Trophoblast cell (in vitro differentiated cells and primary cell): ENCODE measurements around the gene PRDM9.
"Not testable (repeated sequence)": the region's sequence is repeated elsewhere in the genome, so short reads cannot be mapped to it uniquely, and the experiment has no call there.

Experiments
- DNase-seq, 2 donors: peaks; one replicate each; pipeline ENCODE4 v3.0.0-alpha.2; 2016
- H2AFZ ChIP-seq: 2 replicates; pipeline ENCODE4 v1.6.1; 2013; ENCODE audit warnings: low read length, moderate library complexity, mild to moderate bottlenecking; ENCODE audit not compliant: insufficient read depth, poor library complexity
- H2AK5ac ChIP-seq: 2 replicates; pipeline ENCODE4 v1.6.1; 2013; ENCODE audit warnings: mild to moderate bottlenecking, low read length
- H2BK120ac ChIP-seq: 2 replicates; pipeline ENCODE4 v1.6.1; 2013; ENCODE audit warnings: low read length, mild to moderate bottlenecking, moderate library complexity; ENCODE audit not compliant: insufficient read depth, poor library complexity
- H2BK12ac ChIP-seq: 2 replicates; pipeline ENCODE4 v1.6.1; 2013; ENCODE audit warnings: mild to moderate bottlenecking, low read length, moderate library complexity
- H2BK5ac ChIP-seq: 2 replicates; pipeline ENCODE4 v1.6.1; 2013; ENCODE audit warnings: low read length, low read depth, moderate library complexity, mild to moderate bottlenecking; ENCODE audit not compliant: poor library complexity
- H3K14ac ChIP-seq: 2 replicates; pipeline ENCODE4 v1.6.1; 2013; ENCODE audit warnings: mild to moderate bottlenecking, low read length
- H3K18ac ChIP-seq: 2 replicates; pipeline ENCODE4 v1.6.1; 2013; ENCODE audit warnings: mild to moderate bottlenecking, low read length
- H3K23ac ChIP-seq: 2 replicates; pipeline ENCODE4 v1.6.1; 2013; ENCODE audit warnings: low read length
- H3K27ac ChIP-seq: 2 replicates; pipeline ENCODE4 v1.5.1; 2013; ENCODE audit warnings: low read depth, mild to moderate bottlenecking, inconsistent platforms, low read length, moderate library complexity
- H3K27me3 ChIP-seq: 2 replicates; pipeline ENCODE4 v1.6.1; 2013; ENCODE audit warnings: inconsistent platforms, mild to moderate bottlenecking, low read length, moderate library complexity; ENCODE audit not compliant: insufficient read depth
- H3K36me3 ChIP-seq, 2 experiments: 1 replicate in 1 of 2; 2 replicates in 1 of 2; pipeline ENCODE4 v1.6.1; 2013; ENCODE audit warnings: low read length in 2 of 2, mild to moderate bottlenecking in 2 of 2, moderate library complexity in 1 of 2; ENCODE audit not compliant: insufficient read depth in 2 of 2, control insufficient read depth in 1 of 2
- H3K4ac ChIP-seq: 2 replicates; pipeline ENCODE4 v1.6.1; 2013; ENCODE audit warnings: low read depth, mild to moderate bottlenecking, low read length, moderate library complexity
- H3K4me1 ChIP-seq, 2 experiments: 1 replicate in 1 of 2; 2 replicates in 1 of 2; pipeline ENCODE4 v1.6.1; 2013; ENCODE audit warnings: low read length in 2 of 2, mild to moderate bottlenecking in 2 of 2, moderate library complexity in 1 of 2; ENCODE audit not compliant: insufficient read depth in 2 of 2, control insufficient read depth in 1 of 2
- H3K4me2 ChIP-seq: 2 replicates; pipeline ENCODE4 v1.6.1; 2013; ENCODE audit warnings: inconsistent platforms, mild to moderate bottlenecking, low read length, moderate library complexity
- H3K4me3 ChIP-seq: 2 replicates; pipeline ENCODE4 v1.5.1; 2013; ENCODE audit warnings: mild to moderate bottlenecking, low read depth, low read length, inconsistent platforms
- H3K79me1 ChIP-seq: one replicate; pipeline ENCODE4 v1.6.1; 2013; ENCODE audit warnings: low read length
- H3K79me2 ChIP-seq: 2 replicates; pipeline ENCODE4 v1.6.1; 2013; ENCODE audit warnings: low read length, mild to moderate bottlenecking; ENCODE audit not compliant: control insufficient read depth, insufficient read depth, poor library complexity
- H3K9ac ChIP-seq: 2 replicates; pipeline ENCODE4 v1.6.1; 2013; ENCODE audit warnings: mild to moderate bottlenecking, low read length
- H3K9me3 ChIP-seq: 2 replicates; pipeline ENCODE4 v1.6.1; 2013; ENCODE audit warnings: low read depth, mild to moderate bottlenecking, control low read depth, inconsistent platforms, low read length; ENCODE audit not compliant: insufficient read depth
- H4K12ac ChIP-seq: 2 replicates; pipeline ENCODE4 v1.6.1; 2013; ENCODE audit warnings: low read depth, mild to moderate bottlenecking, low read length, moderate library complexity
- H4K8ac ChIP-seq: 2 replicates; pipeline ENCODE4 v1.6.1; 2013; ENCODE audit warnings: low read depth, mild to moderate bottlenecking, low read length, moderate library complexity
- H4K91ac ChIP-seq: one replicate; pipeline ENCODE4 v1.6.1; 2013; ENCODE audit warnings: low read depth, mild to moderate bottlenecking, low read length, moderate library complexity
- WGBS: extraction: QIAGEN DNeasy Blood & Tissue Kit; methylation state at CpG from one replicate; pipeline ENCODE4 v1.1.7; 2013; ENCODE audit warnings: missing lambda C conversion rate; ENCODE audit not compliant: insufficient read length, insufficient coverage; ENCODE audit errors: extremely low coverage; 5-methylcytosine and 5-hydroxymethylcytosine counted together

The PRDM9 gene

DNA sequence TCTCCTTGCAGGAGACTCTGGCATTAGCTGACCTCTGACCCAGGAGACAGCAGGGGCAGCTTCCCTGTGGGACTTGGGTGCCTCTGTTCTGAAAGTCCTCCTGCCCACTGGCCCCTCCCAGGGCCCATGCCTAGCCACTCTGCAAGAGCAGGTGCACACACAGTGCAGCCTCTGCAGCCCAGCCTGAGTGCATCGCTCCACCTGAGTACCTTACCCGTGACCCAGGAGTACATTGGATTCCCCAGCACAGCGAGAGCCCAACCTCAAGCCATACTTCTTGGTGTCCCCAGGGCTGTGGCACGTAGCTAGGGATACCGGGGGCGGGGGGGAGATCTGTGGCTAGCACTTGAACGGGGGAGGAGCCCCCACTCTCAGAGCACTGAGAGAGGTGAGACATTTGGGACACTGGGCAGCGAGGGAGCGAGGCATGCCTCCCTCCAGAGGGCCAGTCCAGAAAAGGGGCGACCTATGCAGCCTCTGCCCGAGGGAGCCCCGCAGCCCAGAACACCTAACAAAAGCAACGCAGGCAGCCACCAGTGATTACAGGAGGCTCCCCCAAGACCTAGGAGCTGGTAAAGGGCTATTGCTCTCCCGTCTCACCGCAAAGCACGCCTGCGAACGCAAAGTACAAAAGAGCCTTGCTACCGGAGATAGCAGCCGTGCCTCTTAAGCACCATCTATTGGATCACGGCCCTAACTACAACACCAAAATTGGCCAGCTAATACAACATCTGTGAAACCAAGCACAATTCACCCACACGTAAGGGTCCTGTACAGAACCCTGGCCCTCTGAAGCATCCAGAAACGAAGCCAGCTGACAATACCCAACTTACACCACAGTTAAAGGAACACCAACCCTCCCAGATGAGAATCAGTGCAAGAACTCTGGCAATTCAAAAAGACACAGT lies 826 bp upstream of the PRDM9 start:
- no peaks in the 10 kb centered on the region for H3K9me3 ChIP-seq
- H2BK120ac ChIP-seq, result no peak overlapping the region
- peak overlapping the region; percentile 33 for H3K4me2 ChIP-seq
- no peak overlapping the region for H3K14ac ChIP-seq
- H3K4ac ChIP-seq, result no peak overlapping the region
- no peak overlapping the region for H3K9ac ChIP-seq
- no peak overlapping the region for H2AK5ac ChIP-seq
- no peaks in the 10 kb centered on the region for H3K4me1 ChIP-seq
- H3K18ac ChIP-seq, result no peak overlapping the region
- no peak overlapping the region for H4K91ac ChIP-seq
- no CpG with 5 or more reads among the region's 23 CpGs for WGBS
- no peak overlapping the region for H4K12ac ChIP-seq
- no peaks in the 10 kb centered on the region for H3K79me2 ChIP-seq
- no peak overlapping the region for H2AFZ ChIP-seq
- no peak overlapping the region for H2BK5ac ChIP-seq
- no peak overlapping the region for H4K8ac ChIP-seq
- H3K79me1 ChIP-seq, result no peaks in the 10 kb centered on the region
- H3K27ac ChIP-seq, result no peak overlapping the region
- H3K36me3 ChIP-seq, result no peaks in the 10 kb centered on the region
- H3K4me3 ChIP-seq, result peak overlapping the region; percentile 30
- DNase-seq, result peak; percentile 30 to 68
- no peak overlapping the region for H3K23ac ChIP-seq
- H3K27me3 ChIP-seq, result no peaks in the 10 kb centered on the region
- H2BK12ac ChIP-seq, result no peak overlapping the region

DNA sequence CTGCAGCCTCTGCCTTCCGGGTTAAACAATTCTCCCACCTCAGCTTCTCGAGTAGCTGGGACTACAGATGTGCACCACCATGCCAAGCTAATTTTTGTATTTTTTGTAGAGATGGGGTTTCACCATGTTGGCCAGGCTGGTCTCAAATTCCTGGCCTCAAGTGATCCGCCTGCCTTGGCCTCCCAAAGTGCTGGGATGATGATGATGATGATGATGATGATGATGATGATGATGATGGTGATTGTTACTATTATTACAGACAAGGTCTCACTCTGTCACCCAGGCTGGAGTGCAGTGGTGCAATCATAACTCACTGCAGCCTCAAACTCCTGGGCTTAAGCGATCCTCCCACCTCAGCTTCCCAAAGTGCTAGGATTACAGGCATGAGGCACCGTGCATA lies 3.0 kb downstream of the PRDM9 start:
- DNase-seq, H2BK120ac ChIP-seq, H3K23ac ChIP-seq, H3K4me2 ChIP-seq, H3K14ac ChIP-seq, H3K27ac ChIP-seq, H2AK5ac ChIP-seq, H3K36me3 ChIP-seq, H4K8ac ChIP-seq, H2AFZ ChIP-seq, H3K18ac ChIP-seq, H4K12ac ChIP-seq, H3K4ac ChIP-seq, H2BK5ac ChIP-seq, H3K9me3 ChIP-seq, H3K4me1 ChIP-seq, H3K79me2 ChIP-seq, H3K27me3 ChIP-seq, H3K79me1 ChIP-seq, H2BK12ac ChIP-seq, H3K4me3 ChIP-seq, H3K9ac ChIP-seq, H4K91ac ChIP-seq: not testable (repeated sequence)
- WGBS, result no CpG with 5 or more reads among the region's 5 CpGs

GRCh38 chr5:23522553-23522952 lies 15.1 kb downstream of the PRDM9 start:
- DNase-seq, result peak in 1 of 2 donors; percentile 59
- WGBS, result no CpG with 5 or more reads among the region's 4 CpGs
- Histone ChIP-seq H3K4ac (no peak overlapping the region), H3K4me1 (no peaks in the 10 kb centered on the region), H3K4me2 (no peak overlapping the region), H3K79me2 (no peaks in the 10 kb centered on the region), H3K36me3 (no peaks in the 10 kb centered on the region), H3K27me3 (no peaks in the 10 kb centered on the region), H3K4me3 (no peak overlapping the region), H3K27ac (no peak overlapping the region), H3K23ac (no peak overlapping the region), H3K14ac (no peak overlapping the region), H3K9ac (no peak overlapping the region), H3K18ac (no peak overlapping the region), H4K8ac (no peak overlapping the region), H2AK5ac (no peak overlapping the region), H3K9me3 (no peaks in the 10 kb centered on the region), H2BK120ac (no peak overlapping the region), H2AFZ (no peak overlapping the region), H3K79me1 (no peaks in the 10 kb centered on the region), H4K12ac (no peak overlapping the region), H2BK5ac (no peak overlapping the region), H4K91ac (no peak overlapping the region), H2BK12ac (no peak overlapping the region)

GRCh38 chr5:23523031-23523430 lies 15.6 kb downstream of the PRDM9 start:
- no CpG with 5 or more reads among the region's 1 CpG for WGBS
- Histone ChIP-seq H3K18ac (no peak overlapping the region), H2BK120ac (no peak overlapping the region), H2AFZ (no peak overlapping the region), H3K14ac (no peak overlapping the region), H3K9ac (no peak overlapping the region), H4K12ac (no peak overlapping the region), H3K79me1 (no peaks in the 10 kb centered on the region), H3K4me3 (no peak overlapping the region), H2AK5ac (no peak overlapping the region), H3K4ac (no peak overlapping the region), H3K4me2 (no peak overlapping the region), H2BK5ac (no peak overlapping the region), H3K27ac (no peak overlapping the region), H3K9me3 (no peaks in the 10 kb centered on the region), H3K36me3 (no peaks in the 10 kb centered on the region), H4K91ac (no peak overlapping the region), H4K8ac (no peak overlapping the region), H3K79me2 (no peaks in the 10 kb centered on the region), H3K27me3 (no peaks in the 10 kb centered on the region), H2BK12ac (no peak overlapping the region), H3K23ac (no peak overlapping the region), H3K4me1 (no peaks in the 10 kb centered on the region)
- DNase-seq, result peak in 1 of 2 donors; percentile 92
